Inferior parietal cortex (tissue), 1 donor: ENCODE measurements around the gene PWWP2B.

Source experiments
- DNase-seq: peaks from one replicate; pipeline ENCODE4 v3.0.0-alpha.2; 2016; ENCODE audit errors: extremely low spot score

Gene PWWP2B

GRCh38 chr10:132407243-132407746 is 10.3 kb downstream of the PWWP2B start:
- DNase-seq: no peak

DNA sequence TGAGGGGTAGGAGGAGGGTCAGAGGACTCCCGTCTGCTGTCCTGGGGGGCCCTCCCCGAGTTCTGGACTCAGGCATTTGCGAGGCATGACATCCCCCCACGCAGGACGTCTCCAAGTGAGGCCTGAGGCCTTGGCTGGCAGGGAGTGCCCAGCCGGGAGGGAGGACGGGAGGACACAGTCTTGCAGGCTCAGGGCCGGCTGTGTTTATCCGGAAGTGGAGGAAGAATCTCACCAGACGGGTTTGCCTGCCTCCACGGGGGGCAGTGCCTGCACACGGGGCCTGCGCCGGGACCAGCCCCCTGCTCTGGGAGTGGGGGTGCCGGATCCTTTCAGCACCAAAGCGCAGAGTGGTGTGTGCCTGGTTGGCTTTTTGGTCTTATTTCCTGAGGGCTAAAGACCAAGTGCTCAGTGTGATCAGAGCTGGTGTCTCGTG is 10.9 kb downstream of the PWWP2B start:
- no peak for DNase-seq

GRCh38 chr10:132408367-132408781 is 11.4 kb downstream of the PWWP2B start:
- no peak for DNase-seq

GRCh38 chr10:132408823-132409666 is 12.0 kb downstream of the PWWP2B start:
- no peak for DNase-seq

DNA sequence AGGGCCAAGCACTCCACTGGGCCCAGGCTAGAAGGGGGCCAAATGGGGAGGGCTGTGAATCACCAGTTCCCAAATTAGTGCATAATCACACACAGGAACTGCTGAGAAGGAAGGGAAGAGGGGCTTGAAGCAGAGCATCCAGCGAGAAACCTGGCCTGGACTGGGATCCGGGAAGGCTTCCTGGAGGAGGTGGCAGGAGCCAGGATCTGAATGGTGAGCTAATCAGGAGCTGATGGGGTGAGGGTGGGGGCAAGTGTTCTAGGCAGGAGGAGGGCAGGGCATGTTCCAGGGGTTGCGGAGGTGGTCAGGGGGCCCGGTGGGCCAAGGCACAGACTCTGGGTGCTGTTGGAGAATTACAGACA is 12.6 kb downstream of the PWWP2B start:
- DNase-seq: no peak

GRCh38 chr10:132410056-132410778 is 13.2 kb downstream of the PWWP2B start:
- no peak for DNase-seq

GRCh38 chr10:132410779-132411532 is 14.0 kb downstream of the PWWP2B start:
- DNase-seq: no peak

- DNase-seq: peak; percentile 9
These were observed 14.7 kb downstream of the PWWP2B start for GRCh38 chr10:132411561-132412253.

- DNase-seq: no peak
These were observed 15.6 kb downstream of the PWWP2B start for GRCh38 chr10:132412316-132413192.

GRCh38 chr10:132413226-132414205 is 16.5 kb downstream of the PWWP2B start:
- DNase-seq: no peak

- peak; percentile 1 for DNase-seq
These were observed 17.5 kb downstream of the PWWP2B start for GRCh38 chr10:132414402-132415016.

DNA sequence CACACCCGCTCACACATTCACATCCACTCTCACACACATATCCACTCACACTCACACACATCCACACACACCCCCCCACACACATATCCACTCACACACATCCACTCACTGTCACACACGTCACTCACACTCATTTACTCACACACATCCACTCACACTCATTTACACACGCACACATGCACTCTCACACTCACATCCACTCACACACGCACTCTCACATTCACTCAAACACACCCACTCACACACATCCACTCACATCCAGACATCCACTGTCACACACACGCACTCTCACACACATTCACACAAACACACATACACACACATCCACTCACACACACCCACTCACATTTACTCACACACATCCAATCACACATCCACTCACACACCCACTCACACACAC is 18.3 kb downstream of the PWWP2B start:
- DNase-seq: no peak

GRCh38 chr10:132415956-132416355 is 19.0 kb downstream of the PWWP2B start:
- no peak for DNase-seq

- DNase-seq: no peak
These were observed 19.7 kb downstream of the PWWP2B start for GRCh38 chr10:132416566-132417256.

DNA sequence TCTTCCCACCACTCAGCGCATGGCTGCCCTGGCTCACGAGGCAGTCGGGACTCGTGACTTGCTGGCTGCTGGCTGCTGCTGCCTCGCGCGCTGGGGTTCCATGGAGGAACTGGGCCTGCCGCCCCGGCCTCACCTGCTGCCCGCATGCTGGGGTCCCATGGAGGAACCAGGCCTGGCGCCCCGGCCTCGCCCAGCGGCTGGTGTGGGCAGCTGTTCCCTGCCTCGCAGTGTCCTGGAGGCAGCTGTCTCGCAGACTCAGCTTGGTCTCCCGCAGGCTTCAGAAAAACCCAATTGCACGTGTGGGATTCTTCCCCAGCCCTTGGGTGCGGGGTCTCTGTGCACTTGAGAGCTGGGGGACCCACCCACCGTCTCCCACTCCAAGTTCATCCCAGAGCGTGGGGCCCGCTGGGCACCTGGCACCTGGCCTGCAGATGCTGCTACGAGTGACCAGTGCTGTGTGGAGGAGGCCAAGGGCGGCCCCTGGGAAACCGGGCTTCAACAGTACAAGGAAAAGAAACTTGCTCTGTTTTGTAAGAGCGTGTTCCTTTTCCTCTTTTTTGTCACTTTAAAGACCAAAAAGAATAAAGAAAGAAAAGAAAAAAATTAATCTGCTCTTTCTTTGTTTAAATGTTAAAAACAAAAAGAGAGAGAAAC is 20.4 kb downstream of the PWWP2B start:
- DNase-seq: no peak

GRCh38 chr10:132417957-132418441 is 21.0 kb downstream of the PWWP2B start:
- DNase-seq: no peak
